CMK (cell line): ENCODE measurements around the gene DEFB108B.
A peak's percentile ranks its signal among the peaks of the same experiment; 100 is the strongest.
"Not testable (repeated sequence)": the region's sequence is repeated elsewhere in the genome, so short reads cannot be mapped to it uniquely, and the experiment has no call there.

ENCODE experiments used
- DNase-seq: peaks from one replicate; pipeline ENCODE4 v3.0.0-alpha.2; 2010; ENCODE audit warnings: low read depth

Gene DEFB108B, protein sequence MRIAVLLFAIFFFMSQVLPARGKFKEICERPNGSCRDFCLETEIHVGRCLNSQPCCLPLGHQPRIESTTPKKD

GRCh38 chr11:71832811-71833210 is at the start of gene DEFB108B:
Gene DEFB108B (plus strand): TSS chr11:71833200. CDS start chr11:71833200, 0 bp downstream.
- DNase-seq, result not testable (repeated sequence)

DNA sequence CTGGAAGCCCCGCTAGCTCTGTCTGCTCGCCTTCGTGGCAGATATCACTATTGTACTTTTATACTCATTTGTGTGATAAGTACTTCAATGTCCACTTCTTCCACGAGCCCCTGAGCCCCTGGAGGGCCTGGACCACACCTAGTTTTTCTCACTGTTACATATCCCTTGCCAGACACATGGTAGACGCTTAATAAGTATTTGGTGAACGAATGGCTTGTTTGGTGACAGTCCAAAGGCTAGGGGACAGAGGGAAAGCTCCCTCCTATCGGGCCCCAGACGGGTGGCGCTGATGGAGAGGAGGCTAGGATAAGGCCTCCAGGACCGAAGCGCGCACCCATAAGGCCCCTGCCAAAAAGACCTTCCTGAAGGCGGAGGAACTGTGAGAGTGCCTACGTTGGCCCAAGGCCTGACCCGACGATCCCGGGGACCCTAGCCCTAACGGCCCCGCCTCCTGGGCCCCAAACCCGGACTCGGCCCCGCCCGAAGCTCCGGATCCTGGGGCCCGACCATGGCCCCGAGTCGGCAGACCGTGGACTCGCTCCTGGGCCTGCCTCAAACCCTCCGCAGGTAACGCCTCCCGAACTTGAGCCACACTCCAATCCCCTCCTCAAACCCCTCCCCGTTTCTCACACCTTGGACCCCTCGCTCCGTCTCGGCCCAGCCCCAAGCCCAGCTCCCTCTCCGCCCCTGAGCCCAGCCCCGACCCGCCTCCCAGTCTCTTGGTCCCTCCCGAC is 46.7 kb upstream of the DEFB108B start:
- peak; percentile 73 for DNase-seq

DNA sequence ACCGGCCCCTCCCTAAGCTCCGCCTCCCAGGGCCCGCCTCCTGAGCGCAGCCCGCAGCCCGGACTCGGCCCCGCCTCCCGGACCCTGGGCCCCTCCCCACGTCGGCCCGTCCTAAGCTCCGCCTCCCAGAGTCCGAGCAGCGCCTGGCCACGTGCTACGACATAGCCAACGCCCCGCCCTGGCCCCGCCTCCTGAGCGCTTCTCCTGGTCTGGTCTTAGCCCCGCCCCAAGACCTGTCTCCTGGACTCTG is 46.2 kb upstream of the DEFB108B start:
- DNase-seq, result peak; percentile 95

DNA sequence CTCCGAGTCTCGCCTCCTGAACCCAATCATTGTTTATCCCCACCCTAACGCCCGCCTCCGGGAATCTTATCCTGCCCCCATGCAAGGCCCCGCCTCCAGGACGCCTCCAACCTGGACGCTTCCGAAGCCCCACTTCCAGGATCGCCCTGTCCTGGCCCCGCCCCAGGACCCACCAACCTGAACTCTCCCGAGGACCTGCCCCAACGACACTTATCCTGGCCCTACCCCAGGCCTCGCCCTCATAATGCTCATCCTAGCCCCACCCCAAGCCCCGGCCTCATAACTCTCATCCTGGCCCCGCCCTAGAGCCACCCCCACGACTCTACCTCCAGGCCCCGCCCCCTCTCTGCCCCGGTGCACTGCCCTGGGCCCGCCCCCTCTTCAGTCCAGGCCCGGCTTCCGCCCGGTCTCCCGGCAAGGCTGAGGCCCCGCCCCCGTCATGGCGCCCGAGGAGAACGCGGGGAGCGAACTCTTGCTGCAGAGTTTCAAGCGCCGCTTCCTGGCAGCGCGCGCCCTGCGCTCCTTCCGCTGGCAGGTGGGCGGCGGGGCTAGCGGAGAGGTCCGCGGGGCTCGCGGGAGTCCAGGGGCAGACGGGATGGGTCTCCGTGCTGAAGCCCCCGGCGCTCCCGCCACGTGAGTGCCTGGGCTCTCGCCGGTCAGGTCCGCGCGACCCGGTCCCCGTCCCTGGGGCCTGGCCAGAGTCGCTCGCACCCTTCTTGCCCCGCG is 45.7 kb upstream of the DEFB108B start:
- peak; percentile 92 for DNase-seq

- DNase-seq, result not testable (repeated sequence)
These were observed 45.1 kb upstream of the DEFB108B start for GRCh38 chr11:71787824-71788454.

DNA sequence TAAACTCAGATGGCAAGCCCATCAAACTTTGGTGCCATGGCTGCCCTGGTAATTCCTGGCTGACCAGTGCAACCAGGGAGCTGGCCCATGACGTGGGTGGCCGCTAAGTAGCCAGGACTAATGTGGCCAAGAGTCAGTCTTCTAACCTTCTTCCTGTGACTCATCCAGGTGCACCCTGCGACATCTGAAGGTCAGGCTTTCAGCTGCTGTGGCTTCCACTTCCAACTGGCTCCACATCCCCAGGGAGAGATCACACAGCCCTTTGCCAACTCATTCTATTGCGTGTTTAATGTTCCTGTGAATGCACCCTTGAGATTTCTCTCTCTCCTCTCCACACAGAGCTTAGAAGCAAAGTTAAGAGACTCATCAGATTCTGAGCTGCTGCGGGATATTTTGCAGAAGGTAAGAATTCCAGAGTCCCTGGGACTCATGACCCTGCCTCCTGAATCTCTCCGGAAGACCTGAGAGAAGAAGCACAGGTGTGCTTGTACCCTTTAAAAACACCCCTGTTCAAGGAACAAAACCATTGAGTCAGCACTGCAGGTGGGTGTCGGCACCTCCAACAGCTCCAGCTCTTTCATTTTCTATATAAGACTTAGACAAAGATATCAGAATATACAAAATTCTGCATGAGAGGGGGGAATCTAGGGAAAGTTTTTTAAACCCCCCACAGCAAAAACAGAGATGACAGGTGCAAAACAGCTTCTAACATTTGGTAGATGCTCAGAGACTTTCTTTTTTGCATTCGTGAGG is 43.4 kb upstream of the DEFB108B start:
- DNase-seq, result not testable (repeated sequence)

DNA sequence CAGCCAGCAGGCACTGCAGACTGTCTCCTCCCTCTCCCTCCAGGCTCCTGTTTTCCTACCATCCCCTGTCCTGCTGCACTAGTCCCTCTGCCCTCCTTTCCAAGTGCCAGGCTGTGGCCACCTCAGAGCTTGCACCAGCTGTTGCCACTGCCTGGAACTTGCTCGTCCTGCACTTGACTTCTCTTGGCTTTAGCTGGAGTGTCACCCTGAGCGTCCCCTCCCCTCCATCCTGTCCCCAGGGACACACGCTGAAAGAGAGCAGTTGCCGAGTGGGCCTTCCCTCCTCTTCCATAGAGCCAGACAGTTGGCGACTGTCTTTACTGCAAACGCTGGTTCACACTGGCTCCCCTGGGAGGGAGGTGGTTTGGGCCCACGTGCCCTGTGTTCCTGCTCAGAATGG is 41.9 kb upstream of the DEFB108B start:
- not testable (repeated sequence) for DNase-seq

DNA sequence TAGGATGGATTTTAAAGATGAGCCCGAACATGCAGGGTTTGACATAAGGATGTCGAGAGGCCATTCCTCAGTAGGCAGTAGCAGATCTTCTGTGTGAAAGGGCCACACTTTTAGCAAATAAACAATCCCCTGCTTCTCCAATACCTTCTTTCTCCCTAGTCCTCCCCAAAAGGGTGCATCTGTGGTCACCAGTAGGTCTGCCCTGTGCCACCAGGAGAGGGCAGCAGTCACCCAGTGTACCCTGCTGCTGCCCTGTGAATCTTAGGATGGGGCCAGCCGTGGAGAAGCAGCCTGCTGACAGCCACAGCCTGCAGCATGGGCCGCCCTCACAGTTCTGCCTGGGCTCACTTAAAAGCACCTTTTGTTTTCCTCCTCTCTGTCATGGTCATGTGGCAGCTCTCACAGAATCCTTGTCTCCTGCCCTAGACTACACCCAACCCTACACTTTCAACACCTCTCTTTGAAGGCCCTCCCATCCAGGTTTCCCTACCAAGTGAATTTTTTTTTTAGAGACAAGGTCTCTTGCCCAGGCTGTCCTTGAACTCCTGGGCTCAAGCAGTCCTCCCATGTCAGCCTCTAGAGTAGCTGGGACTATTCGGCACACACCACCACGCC is 40.3 kb upstream of the DEFB108B start:
- not testable (repeated sequence) for DNase-seq

DNA sequence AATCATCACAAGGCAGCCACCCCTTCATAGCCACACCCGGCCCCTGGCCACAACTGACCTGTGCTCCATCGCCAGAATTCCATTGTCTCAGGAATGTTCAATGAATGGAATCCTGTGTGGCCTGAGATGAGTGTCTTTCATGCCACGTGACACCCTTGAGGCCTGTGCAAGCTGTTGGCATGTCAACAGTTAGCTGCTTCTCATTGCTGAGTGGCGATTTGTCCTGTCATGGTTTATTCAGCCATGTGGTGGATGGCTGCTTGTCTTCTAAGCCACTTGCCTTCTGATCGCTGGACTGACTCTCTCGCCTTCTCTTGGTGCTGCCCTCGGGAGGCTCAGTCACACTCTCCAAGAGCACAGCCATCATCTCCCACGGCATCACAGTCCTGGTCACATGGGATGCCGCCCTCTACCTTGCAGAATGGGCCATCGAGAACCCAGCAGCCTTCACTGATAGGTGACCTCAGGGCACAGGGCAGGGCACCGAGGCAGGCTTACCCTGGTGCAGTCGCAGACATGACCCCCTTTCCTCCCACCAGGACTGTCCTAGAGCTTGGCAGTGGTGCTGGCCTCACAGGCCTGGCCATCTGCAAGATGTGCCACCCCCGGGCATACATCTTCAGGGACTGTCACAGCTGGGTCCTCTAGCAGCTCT is 38.5 kb upstream of the DEFB108B start:
- not testable (repeated sequence) for DNase-seq

DNA sequence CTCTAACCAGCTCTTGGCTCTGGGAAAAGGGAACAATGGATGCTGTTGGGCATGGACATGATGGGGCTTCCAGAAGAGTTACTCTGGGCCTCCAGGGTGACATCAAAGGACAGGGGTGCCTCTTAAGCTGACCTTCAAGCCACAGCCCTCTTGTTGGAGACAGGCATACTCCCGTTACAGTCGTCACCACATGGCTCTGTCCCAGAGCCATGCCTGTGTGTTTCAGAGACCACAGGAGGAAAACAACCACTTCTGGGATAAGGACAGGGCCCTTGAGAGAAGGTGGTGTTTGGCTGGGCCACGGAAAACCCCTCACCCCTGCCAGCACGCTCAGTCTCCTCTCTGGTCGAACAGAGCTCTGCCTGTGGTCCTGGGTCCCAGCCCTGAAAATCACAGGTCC is 37.8 kb upstream of the DEFB108B start:
- not testable (repeated sequence) for DNase-seq

DNA sequence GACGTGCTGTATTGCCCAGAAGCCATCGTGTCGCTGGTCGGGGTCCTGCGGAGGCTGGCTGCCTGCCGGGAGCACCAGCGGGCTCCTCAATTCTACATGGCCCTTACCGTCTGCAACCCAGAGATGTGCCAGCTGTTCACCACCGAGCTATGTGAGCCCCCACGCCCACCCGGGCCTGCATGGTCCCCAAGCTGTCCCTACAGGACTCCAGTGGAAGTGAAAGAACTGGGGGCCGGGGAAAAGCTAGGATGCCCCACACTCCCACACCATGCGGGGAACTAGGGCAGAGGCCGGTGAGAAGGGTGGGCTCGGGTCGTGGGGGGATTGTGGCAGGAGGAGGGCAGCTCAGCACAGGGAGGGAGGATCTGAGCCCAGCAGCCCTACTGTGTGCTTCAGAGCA is 37.0 kb upstream of the DEFB108B start:
- DNase-seq, result not testable (repeated sequence)

- DNase-seq, result not testable (repeated sequence)
These were observed 36.2 kb upstream of the DEFB108B start for GRCh38 chr11:71796781-71797180.

GRCh38 chr11:71799556-71800128 is 33.4 kb upstream of the DEFB108B start:
- DNase-seq, result not testable (repeated sequence)

GRCh38 chr11:71800335-71800953 is 32.6 kb upstream of the DEFB108B start:
- DNase-seq, result peak; percentile 59

GRCh38 chr11:71801026-71801425 is 32.0 kb upstream of the DEFB108B start:
- DNase-seq, result not testable (repeated sequence)

DNA sequence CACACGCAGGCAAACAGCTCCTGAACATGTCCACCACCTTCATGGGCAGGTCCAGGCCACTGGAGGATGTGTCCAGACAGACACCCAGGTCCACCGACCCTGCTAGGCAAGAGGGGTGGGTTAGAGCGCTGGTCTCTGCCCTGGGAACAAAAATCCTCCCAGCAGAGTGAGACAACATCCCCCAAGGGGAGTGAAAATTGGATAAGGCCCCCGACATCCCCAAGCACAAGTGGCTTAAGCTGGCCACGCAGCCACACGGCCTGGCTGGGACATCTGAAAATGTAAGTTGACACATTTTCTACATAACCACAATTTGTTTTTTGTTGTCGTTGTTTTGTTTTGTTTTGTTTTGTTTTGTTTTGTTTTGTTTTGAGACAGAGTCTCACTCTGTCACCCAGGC is 30.1 kb upstream of the DEFB108B start:
- not testable (repeated sequence) for DNase-seq

DNA sequence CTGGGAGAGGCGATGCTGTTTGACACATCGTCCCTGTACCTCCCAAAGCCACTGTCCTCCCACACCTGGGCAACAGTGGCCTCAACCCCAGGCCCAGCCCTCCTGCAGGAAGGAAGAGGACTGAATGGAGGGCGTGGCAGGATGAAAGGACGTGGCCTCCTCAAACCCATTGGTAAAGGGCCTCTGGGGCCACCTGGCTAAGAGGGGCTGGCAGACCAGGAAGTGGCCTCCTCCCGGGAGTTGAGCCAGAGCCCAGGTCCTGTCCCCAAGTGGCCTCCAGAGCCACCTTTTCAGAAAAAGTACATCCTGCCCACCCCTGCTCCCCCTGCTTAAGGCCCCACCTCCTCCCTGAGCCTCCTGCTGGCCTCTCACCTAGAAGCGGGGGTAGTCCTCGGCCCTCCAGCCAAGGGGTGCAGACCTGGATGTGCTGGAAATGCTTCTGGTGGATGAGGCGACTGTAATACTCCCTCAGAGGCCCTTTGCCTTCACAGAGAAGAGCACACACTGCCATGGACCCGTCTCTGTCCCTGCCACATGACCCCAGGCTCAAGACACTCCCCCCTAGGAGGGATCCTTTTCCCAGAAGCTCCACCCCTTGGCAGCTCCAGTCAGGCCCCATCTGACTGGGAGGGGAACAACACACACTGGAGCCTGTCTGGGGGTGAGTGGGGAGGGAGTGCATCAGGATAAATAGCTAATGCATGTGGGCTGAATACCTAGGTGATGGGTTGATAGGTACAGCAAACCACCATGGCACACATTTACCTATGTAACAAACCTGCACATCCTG is 28.6 kb upstream of the DEFB108B start:
- DNase-seq, result not testable (repeated sequence)

- not testable (repeated sequence) for DNase-seq
These were observed 20.5 kb upstream of the DEFB108B start for GRCh38 chr11:71812529-71812928.
